SU-DHL-6 (cell line): ENCODE data around the gene RPP25L.
"Not testable (repeated sequence)": the region's sequence is repeated elsewhere in the genome, so short reads cannot be mapped to it uniquely, and the experiment has no call there.

Experiments
- CTCF ChIP-seq: fragments of 200-600 bp; sonication (generic); IDR thresholded peaks from one replicate; pipeline ENCODE4 v1.5.1; 2017; ENCODE audit warnings: antibody characterized with exemption, mild to moderate bottlenecking, low read length, moderate library complexity; ENCODE audit not compliant: insufficient read depth, poor library complexity, severe bottlenecking
- EZH2phosphoT487 ChIP-seq: fragments of 200-600 bp; sonication (generic), shearing (Covaris generic); conservative IDR thresholded peaks from 2 replicates; pipeline ENCODE4 v1.6.1; 2018; ENCODE audit warnings: mild to moderate bottlenecking, antibody characterized with exemption, low read length, moderate library complexity, mixed read lengths

- TF ChIP-seq CTCF, EZH2phosphoT487: not testable (repeated sequence)
These were observed 27.4 kb upstream of the RPP25L start for GRCh38 chr9:34639322-34639721.
